ENCODE data around the gene ZIC3. TPM values are rescaled to one million over a fixed set of nuclear protein-coding genes. Genes with fewer than 3 reads are reported as not detected.

The ZIC3 gene
- total and polyA plus RNA-seq, 2 experiments from 2014 or later: 1.7 to 4.3 TPM

GRCh38 chrX:137568741-137569469 lies 3.0 kb downstream of the ZIC3 start:
- no peak for DNase-seq (ENCODE audit: low read depth in 1 of 2, low spot score in 1 of 2)
- no peak for TF ChIP-seq CTCF (IDR thresholded peaks at IDR 0.05; ENCODE audit: low read depth, low read length)
- Histone ChIP-seq H3K9me3 (ENCODE audit: low read depth) (no peaks in the 10 kb centered on the region), H3K4me1 (ENCODE audit: low read depth) (no peaks in the 10 kb centered on the region), H3K36me3 (no peaks in the 10 kb centered on the region), H3K4me3 (peak overlapping the region; percentile 55), H3K27me3 (peaks cover 76% of the 10 kb centered on the region), H3K27ac (no peak overlapping the region)

- Histone ChIP-seq H3K36me3 (no peaks in the 10 kb centered on the region), H3K4me1 (ENCODE audit: low read depth) (no peaks in the 10 kb centered on the region), H3K9me3 (ENCODE audit: low read depth) (no peaks in the 10 kb centered on the region), H3K27ac (no peak overlapping the region), H3K27me3 (peaks cover 76% of the 10 kb centered on the region), H3K4me3 (peak overlapping the region; percentile 55)
- TF ChIP-seq CTCF (IDR thresholded peaks at IDR 0.05; ENCODE audit: low read depth, low read length): no peak
- DNase-seq (ENCODE audit: low read depth in 1 of 2, low spot score in 1 of 2): no peak
Measured at GRCh38 chrX:137569470-137569891, 3.6 kb downstream of the ZIC3 start.

GRCh38 chrX:137573324-137574101 lies 7.6 kb downstream of the ZIC3 start:
- H3K36me3 ChIP-seq: no peaks in the 10 kb centered on the region
- DNase-seq (ENCODE audit: low read depth in 1 of 2, low spot score in 1 of 2): no peak
- H3K4me3 ChIP-seq: no peak overlapping the region
- no peak for TF ChIP-seq CTCF (IDR thresholded peaks at IDR 0.05; ENCODE audit: low read depth, low read length)
- no peaks in the 10 kb centered on the region for H3K4me1 ChIP-seq (ENCODE audit: low read depth)
- peaks cover 62% of the 10 kb centered on the region for H3K27me3 ChIP-seq
- no peaks in the 10 kb centered on the region for H3K9me3 ChIP-seq (ENCODE audit: low read depth)
- H3K27ac ChIP-seq: no peak overlapping the region

DNA sequence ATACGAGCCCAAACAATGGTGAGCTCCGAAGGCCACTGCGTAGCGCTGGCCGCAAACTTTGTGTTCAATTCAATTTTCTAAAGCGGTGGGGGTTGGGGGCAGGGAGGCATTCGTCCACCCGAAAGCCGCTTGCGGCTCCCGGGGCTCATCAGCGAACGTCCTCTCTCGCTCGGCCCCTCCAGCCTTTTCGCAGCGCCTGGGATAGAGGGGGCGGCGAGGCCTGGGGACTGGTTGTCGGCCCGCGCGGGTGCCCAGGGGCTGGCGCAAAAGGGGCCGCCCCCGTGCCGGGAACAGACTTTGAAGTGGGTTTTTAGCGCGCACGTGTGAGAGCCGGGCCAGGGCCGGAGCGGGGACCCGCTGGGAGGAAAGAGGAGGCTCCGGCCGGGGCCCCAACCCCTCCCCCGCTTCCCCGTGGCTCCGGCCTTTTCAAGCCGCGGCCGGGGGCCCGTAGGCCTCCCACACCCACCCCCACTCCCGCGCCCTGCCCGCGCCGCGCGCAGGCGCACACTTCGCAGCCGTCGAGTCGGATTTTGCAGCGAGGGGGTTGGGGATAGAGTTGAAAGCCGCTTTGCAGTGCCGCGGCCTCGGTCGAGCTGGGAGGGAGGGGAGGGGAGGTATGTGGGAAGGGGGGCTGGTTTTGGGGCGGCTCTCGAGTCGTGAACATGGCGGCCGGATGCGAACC lies 8.3 kb downstream of the ZIC3 start:
- Histone ChIP-seq H3K9me3 (ENCODE audit: low read depth) (no peaks in the 10 kb centered on the region), H3K4me3 (peak overlapping the region; percentile 28), H3K4me1 (ENCODE audit: low read depth) (no peaks in the 10 kb centered on the region), H3K36me3 (no peaks in the 10 kb centered on the region), H3K27ac (no peak overlapping the region), H3K27me3 (peaks cover 54% of the 10 kb centered on the region)
- TF ChIP-seq CTCF (IDR thresholded peaks at IDR 0.05; ENCODE audit: low read depth, low read length): no peak
- DNase-seq (ENCODE audit: low read depth in 1 of 2, low spot score in 1 of 2): no peak

- H3K4me1 ChIP-seq (ENCODE audit: low read depth): no peaks in the 10 kb centered on the region
- no peak for DNase-seq (ENCODE audit: low read depth in 1 of 2, low spot score in 1 of 2)
- no peak overlapping the region for H3K27ac ChIP-seq
- H3K27me3 ChIP-seq: peaks cover 48% of the 10 kb centered on the region
- TF ChIP-seq CTCF (IDR thresholded peaks at IDR 0.05; ENCODE audit: low read depth, low read length): no peak
- H3K36me3 ChIP-seq: no peaks in the 10 kb centered on the region
- no peaks in the 10 kb centered on the region for H3K9me3 ChIP-seq (ENCODE audit: low read depth)
- peak overlapping the region; percentile 28 for H3K4me3 ChIP-seq
Measured at GRCh38 chrX:137574784-137575293, 8.9 kb downstream of the ZIC3 start.

All from cardiac muscle cell (in vitro differentiated cells and primary cell).